Measurements from ENCODE around the gene HAGH.

The HAGH gene

GRCh38 chr16:1777375-1778199 lies 49.0 kb downstream of the HAGH start:
- H3K4me3 ChIP-seq (ENCODE audit: low read depth in 1 of 2, low read length in 2 of 2) = no peak overlapping the region
- no peak overlapping the region for H3K9ac ChIP-seq (ENCODE audit: low read depth, low read length)
- peaks cover 65% of the 10 kb centered on the region for H3K36me3 ChIP-seq (ENCODE audit: insufficient read depth, low read length)
- H3K79me2 ChIP-seq (ENCODE audit: insufficient read depth, low read length) = peaks cover 69% of the 10 kb centered on the region
- DNase-seq = no peak
- no peak overlapping the region for H2AFZ ChIP-seq (ENCODE audit: low read depth, low read length)
- H3K27me3 ChIP-seq (ENCODE audit: insufficient read depth, low read length, poor library complexity) = no peaks in the 10 kb centered on the region
- no peaks in the 10 kb centered on the region for H3K9me3 ChIP-seq (ENCODE audit: insufficient read depth, low read length, severe bottlenecking)
- no peak for ATAC-seq (ENCODE audit: insufficient read depth, low read depth)
- no peak overlapping the region for H3K27ac ChIP-seq (ENCODE audit: low read length)
- peaks cover 70% of the 10 kb centered on the region for H4K20me1 ChIP-seq (ENCODE audit: insufficient read depth, low read length)
- peaks cover 44% of the 10 kb centered on the region for H3K4me1 ChIP-seq (ENCODE audit: insufficient read depth, low read length)
- TF ChIP-seq, protein P1, sequence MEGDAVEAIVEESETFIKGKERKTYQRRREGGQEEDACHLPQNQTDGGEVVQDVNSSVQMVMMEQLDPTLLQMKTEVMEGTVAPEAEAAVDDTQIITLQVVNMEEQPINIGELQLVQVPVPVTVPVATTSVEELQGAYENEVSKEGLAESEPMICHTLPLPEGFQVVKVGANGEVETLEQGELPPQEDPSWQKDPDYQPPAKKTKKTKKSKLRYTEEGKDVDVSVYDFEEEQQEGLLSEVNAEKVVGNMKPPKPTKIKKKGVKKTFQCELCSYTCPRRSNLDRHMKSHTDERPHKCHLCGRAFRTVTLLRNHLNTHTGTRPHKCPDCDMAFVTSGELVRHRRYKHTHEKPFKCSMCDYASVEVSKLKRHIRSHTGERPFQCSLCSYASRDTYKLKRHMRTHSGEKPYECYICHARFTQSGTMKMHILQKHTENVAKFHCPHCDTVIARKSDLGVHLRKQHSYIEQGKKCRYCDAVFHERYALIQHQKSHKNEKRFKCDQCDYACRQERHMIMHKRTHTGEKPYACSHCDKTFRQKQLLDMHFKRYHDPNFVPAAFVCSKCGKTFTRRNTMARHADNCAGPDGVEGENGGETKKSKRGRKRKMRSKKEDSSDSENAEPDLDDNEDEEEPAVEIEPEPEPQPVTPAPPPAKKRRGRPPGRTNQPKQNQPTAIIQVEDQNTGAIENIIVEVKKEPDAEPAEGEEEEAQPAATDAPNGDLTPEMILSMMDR (IDR thresholded peaks at IDR 0.05; ENCODE audit: borderline replicate concordance, extremely low read depth, low read length, poor library complexity, severe bottlenecking) = no peak
- TF ChIP-seq EZH2 (IDR thresholded peaks at IDR 0.05; ENCODE audit: borderline replicate concordance, low read depth, low read length, severe bottlenecking) = no peak
- no peak overlapping the region for H3K4me2 ChIP-seq (ENCODE audit: insufficient read depth, low read length)

- Histone ChIP-seq H3K79me2 (ENCODE audit: insufficient read depth, low read length) (peaks cover 72% of the 10 kb centered on the region), H3K4me1 (ENCODE audit: insufficient read depth, low read length) (peaks cover 50% of the 10 kb centered on the region), H3K27me3 (ENCODE audit: insufficient read depth, low read length, poor library complexity) (no peaks in the 10 kb centered on the region), H4K20me1 (ENCODE audit: insufficient read depth, low read length) (peaks cover 70% of the 10 kb centered on the region), H3K9ac (ENCODE audit: low read depth, low read length) (no peak overlapping the region), H2AFZ (ENCODE audit: low read depth, low read length) (no peak overlapping the region), H3K9me3 (ENCODE audit: insufficient read depth, low read length, severe bottlenecking) (no peaks in the 10 kb centered on the region), H3K36me3 (ENCODE audit: insufficient read depth, low read length) (peaks cover 68% of the 10 kb centered on the region), H3K4me2 (ENCODE audit: insufficient read depth, low read length) (no peak overlapping the region), H3K4me3 (ENCODE audit: low read depth in 1 of 2, low read length in 2 of 2) (no peak overlapping the region), H3K27ac (ENCODE audit: low read length) (no peak overlapping the region)
- TF ChIP-seq, protein P1 (IDR thresholded peaks at IDR 0.05; ENCODE audit: borderline replicate concordance, extremely low read depth, low read length, poor library complexity, severe bottlenecking) = no peak
- TF ChIP-seq EZH2 (IDR thresholded peaks at IDR 0.05; ENCODE audit: borderline replicate concordance, low read depth, low read length, severe bottlenecking) = no peak
- no peak for DNase-seq
- no peak for ATAC-seq (ENCODE audit: insufficient read depth, low read depth)
Observed at GRCh38 chr16:1776991-1777374, 49.6 kb downstream of the HAGH start.

DNA sequence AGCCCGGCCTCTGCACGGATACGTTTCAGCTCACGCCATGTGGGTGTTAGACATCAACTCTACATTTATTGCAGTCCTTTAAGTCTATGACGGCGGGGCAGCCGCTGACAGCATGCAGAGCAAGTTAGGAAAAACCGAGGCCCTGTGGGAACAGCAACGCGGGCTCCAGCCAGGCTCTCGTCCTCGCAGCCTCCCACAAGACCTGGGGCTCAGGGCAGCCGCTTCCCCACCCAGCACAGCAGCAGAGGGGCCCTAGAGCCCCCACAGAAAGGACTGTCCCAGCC lies 50.0 kb downstream of the HAGH start:
- Histone ChIP-seq H3K9me3 (ENCODE audit: insufficient read depth, low read length, severe bottlenecking) (no peaks in the 10 kb centered on the region), H3K79me2 (ENCODE audit: insufficient read depth, low read length) (peaks cover 71% of the 10 kb centered on the region), H3K4me3 (ENCODE audit: low read depth in 1 of 2, low read length in 2 of 2) (no peak overlapping the region), H3K4me2 (ENCODE audit: insufficient read depth, low read length) (no peak overlapping the region), H3K4me1 (ENCODE audit: insufficient read depth, low read length) (peaks cover 50% of the 10 kb centered on the region), H3K36me3 (ENCODE audit: insufficient read depth, low read length) (peaks cover 70% of the 10 kb centered on the region), H3K9ac (ENCODE audit: low read depth, low read length) (no peak overlapping the region), H4K20me1 (ENCODE audit: insufficient read depth, low read length) (peaks cover 66% of the 10 kb centered on the region), H2AFZ (ENCODE audit: low read depth, low read length) (no peak overlapping the region), H3K27ac (ENCODE audit: low read length) (no peak overlapping the region), H3K27me3 (ENCODE audit: insufficient read depth, low read length, poor library complexity) (no peaks in the 10 kb centered on the region)
- TF ChIP-seq EZH2 (IDR thresholded peaks at IDR 0.05; ENCODE audit: borderline replicate concordance, low read depth, low read length, severe bottlenecking) = no peak
- TF ChIP-seq, protein P1 (IDR thresholded peaks at IDR 0.05; ENCODE audit: borderline replicate concordance, extremely low read depth, low read length, poor library complexity, severe bottlenecking) = no peak
- no peak for DNase-seq
- ATAC-seq (ENCODE audit: insufficient read depth, low read depth) = no peak
